Muscle of leg (tissue), 11 donors: ENCODE results near the gene CACNA1S. TPM values are rescaled to one million over a fixed set of nuclear protein-coding genes. Genes with fewer than 3 reads are reported as not detected.

Experiments used
- DNase-seq: peaks from one replicate; pipeline ENCODE4 v3.0.0; 2013
- H3K27ac ChIP-seq: one replicate; pipeline ENCODE4 v1.5.1; 2013; ENCODE audit warnings: mild to moderate bottlenecking, low read length, control low read depth
- H3K27me3 ChIP-seq: one replicate; pipeline ENCODE4 v1.6.1; 2013; ENCODE audit warnings: low read length; ENCODE audit not compliant: control insufficient read depth, insufficient read depth
- H3K36me3 ChIP-seq: one replicate; pipeline ENCODE4 v1.6.1; 2013; ENCODE audit warnings: low read length; ENCODE audit not compliant: control insufficient read depth, insufficient read depth
- H3K4me1 ChIP-seq: one replicate; pipeline ENCODE4 v1.6.1; 2013; ENCODE audit warnings: low read length; ENCODE audit not compliant: control insufficient read depth, insufficient read depth
- H3K4me3 ChIP-seq: one replicate; pipeline ENCODE4 v1.5.1; 2013; ENCODE audit warnings: low read length, control low read depth
- H3K9me3 ChIP-seq: replicated peaks from 2 replicates; pipeline ENCODE4 v1.6.1; 2013; ENCODE audit warnings: low read depth, low read length; ENCODE audit not compliant: control insufficient read depth
- WGBS: methylation state at CpG from one replicate; pipeline ENCODE4 v1.1.5; 2013; ENCODE audit warnings: missing lambda C conversion rate; ENCODE audit not compliant: insufficient coverage; 5-methylcytosine and 5-hydroxymethylcytosine counted together
- polyA plus RNA-seq, 8 donors: library from polyadenylated mRNA; unstranded; fragments of 120-200 nt; gene quantifications; one replicate each; pipeline versions ENCODE4 v1.2.1 to v1.2.3, GENCODE V29; 2013; ENCODE audit warnings: inconsistent platforms in 1 of 8, low replicate concordance in 1 of 8; ENCODE audit not compliant: insufficient read length in 8 of 8, insufficient read depth in 1 of 8
- total RNA-seq: library from RNA; stranded (reverse); fragments of 120-200 nt; gene quantifications from one replicate; pipeline ENCODE4 v1.2.4, GENCODE V29; 2013

The CACNA1S gene
- total and polyA plus RNA-seq, 9 donors: 26.1 to 55.2 (median 41.5) TPM

DNA sequence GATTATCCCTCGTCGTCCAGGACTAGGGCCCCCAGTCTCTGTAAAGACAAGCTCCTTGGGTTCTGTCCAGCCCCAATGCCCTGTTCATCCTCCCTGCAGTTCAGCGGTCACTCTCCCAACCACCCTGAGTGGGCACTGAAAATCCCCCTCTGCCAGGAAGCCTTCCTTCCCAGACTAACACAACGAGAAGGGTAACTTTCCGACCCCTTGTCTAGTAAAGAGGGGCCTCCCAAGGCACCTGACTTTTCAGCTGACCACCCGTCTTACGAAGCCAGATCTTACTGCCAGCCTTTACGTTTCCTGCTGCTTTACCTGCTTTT, 28.7 kb upstream of the CACNA1S start:
- H3K36me3 ChIP-seq: peaks cover 92% of the 10 kb centered on the region
- no peaks in the 10 kb centered on the region for H3K9me3 ChIP-seq
- H3K27me3 ChIP-seq: no peaks in the 10 kb centered on the region
- no peak overlapping the region for H3K4me3 ChIP-seq
- peaks cover 45% of the 10 kb centered on the region for H3K4me1 ChIP-seq
- no peak overlapping the region for H3K27ac ChIP-seq
- WGBS: 92% methylated on average over 8 of the region's 8 CpGs
- DNase-seq: no peak

DNA sequence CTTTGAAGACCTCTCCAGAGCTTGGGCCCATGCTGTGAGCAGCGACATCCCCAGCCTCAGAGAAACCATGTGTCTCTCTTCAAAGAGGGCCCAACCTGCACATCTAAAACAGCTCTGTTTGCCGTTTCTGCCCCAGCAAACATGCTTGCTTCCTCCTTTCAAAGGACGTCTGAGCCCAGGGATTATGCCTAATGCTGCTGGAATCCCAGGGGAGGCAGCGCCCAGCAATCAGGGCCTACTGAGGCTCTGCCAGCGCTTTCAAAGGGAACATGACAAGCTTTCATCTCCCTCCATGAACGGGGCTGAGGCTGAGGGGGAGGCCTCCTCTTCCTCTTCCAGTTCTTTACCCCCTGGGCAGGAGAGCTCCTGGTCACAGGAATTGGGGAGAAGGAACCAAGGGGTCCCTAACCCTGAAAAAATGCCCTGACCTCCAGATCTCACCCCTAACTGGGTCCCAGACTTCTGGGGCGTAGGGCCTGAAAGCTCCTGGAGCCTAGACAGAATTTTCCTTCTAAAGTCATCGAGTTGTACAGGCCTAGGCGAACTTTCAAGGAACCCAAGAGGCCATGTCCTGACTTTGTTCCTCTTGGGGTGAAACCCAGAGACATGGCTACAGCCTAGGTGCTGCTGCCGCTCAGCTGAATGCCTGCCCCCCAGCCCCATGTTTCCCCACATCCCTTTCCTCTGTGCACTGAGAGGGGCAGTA, 28.2 kb upstream of the CACNA1S start:
- Histone ChIP-seq H3K36me3 (peaks cover 93% of the 10 kb centered on the region), H3K4me3 (no peak overlapping the region), H3K27me3 (no peaks in the 10 kb centered on the region), H3K4me1 (peaks cover 49% of the 10 kb centered on the region), H3K27ac (no peak overlapping the region), H3K9me3 (no peaks in the 10 kb centered on the region)
- WGBS: 72% methylated on average over 10 of the region's 10 CpGs
- no peak for DNase-seq

DNA sequence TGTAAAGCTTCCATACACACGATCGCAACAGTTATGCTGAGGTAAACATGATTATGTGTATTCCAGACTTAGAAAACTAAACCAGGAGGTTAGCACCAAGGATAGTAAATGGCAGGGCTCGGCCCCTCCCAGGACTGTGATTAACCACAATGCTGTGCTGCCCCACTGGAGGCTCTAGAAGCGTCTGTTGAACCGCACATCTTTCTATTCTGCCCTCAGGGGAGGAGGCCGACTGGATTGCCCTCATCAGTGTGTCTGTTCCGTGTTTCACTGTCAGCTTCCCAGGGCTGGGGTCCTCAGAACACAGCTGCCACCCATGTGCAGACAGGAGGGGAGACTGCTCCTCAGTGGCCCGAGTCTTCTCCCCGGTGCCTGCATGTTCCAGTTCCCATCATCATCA, 27.5 kb upstream of the CACNA1S start:
- no peak for DNase-seq
- Histone ChIP-seq H3K4me3 (no peak overlapping the region), H3K27ac (no peak overlapping the region), H3K36me3 (peaks cover 93% of the 10 kb centered on the region), H3K4me1 (peaks cover 49% of the 10 kb centered on the region), H3K9me3 (no peaks in the 10 kb centered on the region), H3K27me3 (no peaks in the 10 kb centered on the region)
- WGBS: 70% methylated on average over 8 of the region's 9 CpGs

DNA sequence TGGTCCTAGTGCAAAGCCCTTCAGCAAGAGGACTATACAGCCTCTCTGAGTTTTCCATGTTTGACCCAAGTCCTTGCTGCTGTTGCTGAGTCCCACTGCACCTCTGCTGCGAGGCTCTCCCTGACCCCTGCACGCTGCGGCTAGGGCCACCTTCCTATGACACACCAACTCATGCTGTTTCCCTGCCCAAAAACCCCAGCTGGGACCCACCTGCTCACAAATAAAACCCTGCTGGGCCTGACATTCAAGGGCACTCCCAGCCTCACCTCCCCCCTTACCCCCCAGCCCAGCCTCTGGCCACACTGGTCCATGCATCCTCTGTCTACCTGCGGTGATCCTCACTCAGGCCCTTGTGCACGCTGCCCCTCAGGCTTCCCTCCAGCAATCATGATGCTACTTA, 27.1 kb upstream of the CACNA1S start:
- no peak for DNase-seq
- 87% methylated on average over 5 of the region's 5 CpGs for WGBS
- peaks cover 49% of the 10 kb centered on the region for H3K4me1 ChIP-seq
- H3K36me3 ChIP-seq: peaks cover 92% of the 10 kb centered on the region
- no peaks in the 10 kb centered on the region for H3K9me3 ChIP-seq
- no peak overlapping the region for H3K4me3 ChIP-seq
- H3K27me3 ChIP-seq: no peaks in the 10 kb centered on the region
- no peak overlapping the region for H3K27ac ChIP-seq

DNA sequence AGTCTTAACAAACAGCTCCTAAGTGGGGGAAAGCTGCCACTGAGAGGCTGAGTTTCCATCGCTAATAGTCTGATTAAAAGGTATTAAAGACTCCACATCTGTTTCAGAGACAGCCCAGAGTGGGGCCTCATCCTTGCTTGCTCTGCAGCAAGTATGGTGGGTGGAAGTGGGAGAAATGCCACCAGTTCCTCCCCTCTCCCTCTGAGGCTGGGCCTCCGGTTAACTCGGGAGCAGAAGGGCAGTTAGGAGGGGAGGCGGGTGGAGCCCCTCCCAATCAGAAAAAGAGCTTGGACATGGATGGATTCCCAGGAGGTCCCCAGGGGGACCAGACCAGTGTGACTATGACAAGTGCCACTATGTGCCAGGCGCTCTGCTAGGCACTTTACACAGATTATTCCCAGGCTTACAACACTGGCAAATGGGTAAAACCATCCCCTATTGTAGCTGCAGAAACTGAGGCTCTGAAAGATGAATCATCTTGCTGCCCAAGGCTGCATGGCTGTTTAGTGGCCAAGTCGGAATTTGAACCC, 26.1 kb upstream of the CACNA1S start:
- peaks cover 46% of the 10 kb centered on the region for H3K4me1 ChIP-seq
- no peak for DNase-seq
- no peaks in the 10 kb centered on the region for H3K9me3 ChIP-seq
- 86% methylated on average over 1 of the region's 6 CpGs for WGBS
- H3K36me3 ChIP-seq: peaks cover 89% of the 10 kb centered on the region
- no peaks in the 10 kb centered on the region for H3K27me3 ChIP-seq
- peak overlapping the region; percentile 55 for H3K27ac ChIP-seq
- no peak overlapping the region for H3K4me3 ChIP-seq

DNA sequence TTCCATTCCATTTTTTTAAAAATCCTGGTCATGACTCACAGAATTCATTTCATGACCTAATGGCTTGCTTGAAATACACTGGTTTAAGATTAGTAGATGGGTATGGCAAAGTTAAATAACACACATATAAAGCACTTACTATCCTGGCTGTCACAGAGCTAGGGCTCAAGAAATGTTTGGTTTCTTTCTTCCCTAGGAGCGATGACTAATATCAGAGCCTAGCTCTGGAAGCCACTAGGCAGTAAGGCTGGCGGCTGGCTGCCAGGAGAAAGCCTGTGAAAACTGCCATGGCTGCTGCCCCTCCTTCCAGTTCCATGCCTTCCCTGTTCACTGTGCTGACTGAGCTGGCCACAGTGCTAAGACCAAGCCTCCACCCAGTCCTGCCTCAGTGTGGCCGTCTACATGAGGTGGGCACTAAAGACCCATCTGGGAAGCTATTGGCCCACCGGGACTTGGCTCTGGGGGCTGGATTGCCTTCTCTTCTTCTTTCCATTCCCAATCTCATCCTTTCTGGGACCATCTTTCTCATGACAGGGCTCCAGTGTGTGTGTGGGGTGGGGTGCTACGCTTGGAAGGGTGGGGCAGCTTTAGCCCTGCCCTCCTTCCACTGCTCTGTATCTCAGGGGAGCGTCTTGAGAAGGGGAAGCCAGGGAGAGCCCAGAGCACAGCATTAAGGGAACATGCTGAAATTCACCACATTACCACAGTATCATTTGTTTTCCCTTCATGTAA, 25.5 kb upstream of the CACNA1S start:
- 58% methylated on average over 2 of the region's 6 CpGs for WGBS
- H3K4me3 ChIP-seq: no peak overlapping the region
- DNase-seq: peak; percentile 73
- peak overlapping the region; percentile 62 for H3K27ac ChIP-seq
- H3K36me3 ChIP-seq: peaks cover 86% of the 10 kb centered on the region
- no peaks in the 10 kb centered on the region for H3K27me3 ChIP-seq
- H3K4me1 ChIP-seq: peaks cover 40% of the 10 kb centered on the region
- H3K9me3 ChIP-seq: no peaks in the 10 kb centered on the region

DNA sequence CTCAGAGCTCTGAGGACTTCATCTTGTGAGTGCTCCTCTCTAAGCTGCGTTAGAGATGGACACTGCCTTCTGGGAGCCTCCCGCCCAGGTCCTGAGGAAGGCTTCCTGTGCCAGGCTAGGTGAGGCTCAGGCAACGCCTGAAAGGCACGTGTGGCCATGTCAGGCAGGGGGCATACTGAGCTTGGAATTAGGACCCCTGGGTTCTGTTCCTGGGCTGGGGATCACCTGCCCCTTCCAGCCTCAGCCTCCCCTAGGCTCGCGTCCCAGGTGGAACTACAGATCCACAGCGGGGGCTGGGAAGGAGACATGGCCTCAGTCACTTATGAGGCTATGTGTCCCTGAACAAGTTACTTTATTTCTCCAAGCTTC, 24.8 kb upstream of the CACNA1S start:
- Histone ChIP-seq H3K4me3 (no peak overlapping the region), H3K36me3 (peaks cover 80% of the 10 kb centered on the region), H3K27ac (no peak overlapping the region), H3K27me3 (no peaks in the 10 kb centered on the region), H3K9me3 (no peaks in the 10 kb centered on the region), H3K4me1 (peaks cover 33% of the 10 kb centered on the region)
- no peak for DNase-seq
- 84% methylated on average over 4 of the region's 7 CpGs for whole genome bisulfite sequencing

DNA sequence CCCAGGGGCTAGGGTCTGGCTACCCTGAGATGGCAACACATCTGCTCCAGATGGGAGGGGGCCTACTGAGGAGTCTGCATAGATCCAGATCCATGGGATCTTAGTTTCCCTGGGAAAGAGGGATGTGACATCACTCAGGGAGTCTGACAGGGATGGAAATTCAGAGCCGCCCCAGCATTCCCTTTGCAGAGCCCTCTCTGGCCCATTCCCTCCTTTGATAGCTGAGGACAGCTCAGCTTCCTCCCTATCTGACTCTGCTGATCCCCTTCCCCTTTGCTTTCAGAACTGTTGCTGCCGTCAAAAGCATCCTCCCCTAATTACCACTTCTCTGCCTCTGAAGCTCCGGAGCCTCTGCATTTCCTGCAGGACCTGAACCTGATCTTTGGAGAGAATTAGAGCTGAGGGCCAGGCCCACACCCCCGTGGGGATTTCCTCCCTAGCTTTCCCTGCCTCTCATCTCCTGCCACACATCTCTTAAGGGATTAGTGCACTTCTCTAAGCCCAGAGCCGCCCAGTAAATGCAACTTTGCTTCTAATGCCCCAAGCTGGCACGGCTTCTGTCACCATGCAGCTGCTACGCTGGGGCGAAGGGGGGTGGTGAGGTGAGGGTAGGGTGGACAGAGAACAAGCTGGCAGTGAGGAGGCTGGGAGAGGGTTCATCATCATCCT, 24.3 kb upstream of the CACNA1S start:
- peaks cover 75% of the 10 kb centered on the region for H3K36me3 ChIP-seq
- 64% methylated on average over 6 of the region's 8 CpGs for WGBS
- no peaks in the 10 kb centered on the region for H3K27me3 ChIP-seq

DNA sequence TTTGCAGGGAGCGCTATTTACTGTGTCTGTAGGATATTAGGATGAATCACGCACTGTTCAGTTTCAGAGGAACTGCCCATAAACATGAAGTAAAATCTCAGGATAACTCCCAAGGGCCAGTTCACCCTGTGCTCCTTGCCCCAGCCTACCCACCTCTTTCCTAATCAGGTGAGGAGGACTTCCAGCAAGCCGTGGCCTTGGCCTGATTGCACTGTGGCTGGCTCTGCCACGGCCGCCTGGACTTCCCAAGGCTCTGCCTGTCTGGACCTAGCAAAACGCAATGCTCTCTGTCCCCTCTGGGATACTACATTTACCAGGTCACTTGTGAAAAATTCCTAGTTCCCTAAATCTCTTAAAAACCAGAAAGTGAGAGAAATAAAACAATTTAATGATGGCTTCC, 22.2 kb upstream of the CACNA1S start:
- Histone ChIP-seq H3K27me3 (no peaks in the 10 kb centered on the region), H3K9me3 (no peaks in the 10 kb centered on the region), H3K36me3 (peaks cover 55% of the 10 kb centered on the region), H3K27ac (no peak overlapping the region), H3K4me1 (peaks cover 28% of the 10 kb centered on the region), H3K4me3 (no peak overlapping the region)
- DNase-seq: no peak
- 60% methylated on average over 4 of the region's 6 CpGs for WGBS

More for the DNA sequence above, 24.3 kb upstream of the CACNA1S start:
- Histone ChIP-seq H3K4me1 (peaks cover 28% of the 10 kb centered on the region), H3K4me3 (no peak overlapping the region), H3K27ac (no peak overlapping the region), H3K9me3 (no peaks in the 10 kb centered on the region)
- no peak for DNase-seq

DNA sequence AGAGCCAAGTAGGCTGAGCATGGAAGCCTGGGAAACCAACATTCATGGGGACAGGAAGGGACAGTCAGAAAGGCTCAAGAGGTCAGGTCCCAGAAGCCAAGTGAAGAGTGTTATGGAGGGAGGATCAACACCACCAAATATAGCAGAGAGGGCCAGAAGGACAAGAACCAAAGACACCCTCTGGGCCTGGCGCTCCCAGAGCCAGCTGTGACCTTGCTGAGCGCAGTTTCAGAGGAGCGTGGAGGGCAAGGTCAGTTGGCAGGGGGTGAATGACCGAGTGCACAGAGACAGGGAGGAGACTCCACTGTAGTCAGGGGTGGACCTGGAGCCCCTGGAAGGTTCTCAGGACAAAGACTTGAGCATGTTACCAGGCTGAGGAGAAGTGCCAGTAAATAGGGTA, 19.2 kb upstream of the CACNA1S start:
- H3K4me3 ChIP-seq: no peak overlapping the region

More for the DNA sequence above, 19.2 kb upstream of the CACNA1S start:
- Histone ChIP-seq H3K9me3 (no peaks in the 10 kb centered on the region), H3K4me1 (peaks cover 26% of the 10 kb centered on the region), H3K36me3 (peaks cover 31% of the 10 kb centered on the region), H3K27ac (no peak overlapping the region), H3K27me3 (no peaks in the 10 kb centered on the region)
- DNase-seq: no peak
- WGBS: 80% methylated on average over 4 of the region's 4 CpGs
